Epithelial cell of esophagus (primary cell): ENCODE results near the gene TADA2B.
A peak's percentile ranks its signal among the peaks of the same experiment; 100 is the strongest.
"Not testable (repeated sequence)": the region's sequence is repeated elsewhere in the genome, so short reads cannot be mapped to it uniquely, and the experiment has no call there.

Experiments
- DNase-seq: peaks from one replicate; pipeline ENCODE4 v3.0.0; 2010; ENCODE audit warnings: low read depth
- H3K4me3 ChIP-seq: 2 replicates; pipeline ENCODE4 v1.5.1; 2011; ENCODE audit warnings: mild to moderate bottlenecking, low read length, control low read depth
- TF ChIP-seq, protein P1 (sequence below): IDR thresholded peaks from 2 replicates; pipeline ENCODE4 v1.5.1; 2011; ENCODE audit warnings: low read depth, mild to moderate bottlenecking, low read length, control low read depth, inconsistent platforms; ENCODE audit not compliant: insufficient read depth; ENCODE audit errors: missing control alignments

TADA2B gene

DNA sequence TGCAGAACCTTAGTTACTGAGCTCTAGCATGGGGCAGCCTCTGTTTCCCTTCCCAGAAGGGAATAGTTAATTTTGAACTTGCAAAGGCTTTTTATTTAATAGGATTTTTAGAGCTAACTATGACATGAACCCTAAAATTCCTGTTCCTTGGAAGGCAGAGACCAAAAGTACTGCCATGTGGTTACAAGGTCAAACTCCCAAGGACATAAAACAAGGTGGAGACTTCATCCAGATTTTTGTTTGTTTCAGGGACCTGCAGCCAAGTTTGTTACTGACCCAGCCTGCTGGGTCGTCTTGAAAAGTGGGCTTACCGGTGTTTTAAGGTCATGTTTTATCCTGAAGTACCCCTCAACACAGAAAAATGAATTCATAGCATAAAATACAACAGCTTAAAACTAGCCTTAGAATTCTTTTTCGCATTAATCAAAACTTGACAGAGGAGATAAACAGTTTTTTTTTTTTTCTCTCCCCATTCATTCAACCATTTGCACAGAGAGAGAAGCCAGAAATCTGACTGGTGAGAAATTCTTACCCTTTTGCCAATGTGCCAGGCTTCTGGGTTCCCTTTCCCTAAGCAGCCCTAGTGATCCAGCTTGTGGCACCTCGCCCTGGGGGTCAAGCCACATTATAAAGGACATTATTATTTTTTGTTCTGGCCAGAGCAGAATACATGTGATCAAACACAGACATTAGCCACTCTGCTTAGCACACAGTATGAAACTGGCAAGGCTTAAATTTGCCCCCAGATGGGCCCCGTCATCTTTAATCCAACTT is 46.2 kb downstream of the TADA2B start:
- DNase-seq: no peak
- H3K4me3 ChIP-seq: no peak overlapping the region
- TF ChIP-seq, protein P1, sequence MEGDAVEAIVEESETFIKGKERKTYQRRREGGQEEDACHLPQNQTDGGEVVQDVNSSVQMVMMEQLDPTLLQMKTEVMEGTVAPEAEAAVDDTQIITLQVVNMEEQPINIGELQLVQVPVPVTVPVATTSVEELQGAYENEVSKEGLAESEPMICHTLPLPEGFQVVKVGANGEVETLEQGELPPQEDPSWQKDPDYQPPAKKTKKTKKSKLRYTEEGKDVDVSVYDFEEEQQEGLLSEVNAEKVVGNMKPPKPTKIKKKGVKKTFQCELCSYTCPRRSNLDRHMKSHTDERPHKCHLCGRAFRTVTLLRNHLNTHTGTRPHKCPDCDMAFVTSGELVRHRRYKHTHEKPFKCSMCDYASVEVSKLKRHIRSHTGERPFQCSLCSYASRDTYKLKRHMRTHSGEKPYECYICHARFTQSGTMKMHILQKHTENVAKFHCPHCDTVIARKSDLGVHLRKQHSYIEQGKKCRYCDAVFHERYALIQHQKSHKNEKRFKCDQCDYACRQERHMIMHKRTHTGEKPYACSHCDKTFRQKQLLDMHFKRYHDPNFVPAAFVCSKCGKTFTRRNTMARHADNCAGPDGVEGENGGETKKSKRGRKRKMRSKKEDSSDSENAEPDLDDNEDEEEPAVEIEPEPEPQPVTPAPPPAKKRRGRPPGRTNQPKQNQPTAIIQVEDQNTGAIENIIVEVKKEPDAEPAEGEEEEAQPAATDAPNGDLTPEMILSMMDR: no peak

DNA sequence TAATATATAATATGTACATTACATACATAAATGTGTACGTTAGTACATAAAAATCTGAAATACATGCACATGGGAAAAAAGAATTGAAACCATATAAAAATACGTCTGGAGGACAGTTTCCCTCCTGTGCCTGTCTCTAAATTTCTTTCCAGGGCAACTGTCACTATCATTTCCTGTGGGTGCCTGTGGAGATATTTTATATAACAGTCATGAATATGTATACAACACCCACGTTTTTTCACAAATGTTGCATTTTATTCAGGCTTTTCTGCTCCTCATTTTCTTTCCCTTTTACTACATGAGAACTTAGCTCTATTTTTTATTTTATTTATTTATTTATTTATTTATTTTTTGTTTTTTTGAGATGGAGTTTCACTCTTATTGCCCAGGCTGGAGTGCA is 48.9 kb downstream of the TADA2B start:
- no peak overlapping the region for H3K4me3 ChIP-seq
- no peak for DNase-seq
- TF ChIP-seq, protein P1: no peak

DNA sequence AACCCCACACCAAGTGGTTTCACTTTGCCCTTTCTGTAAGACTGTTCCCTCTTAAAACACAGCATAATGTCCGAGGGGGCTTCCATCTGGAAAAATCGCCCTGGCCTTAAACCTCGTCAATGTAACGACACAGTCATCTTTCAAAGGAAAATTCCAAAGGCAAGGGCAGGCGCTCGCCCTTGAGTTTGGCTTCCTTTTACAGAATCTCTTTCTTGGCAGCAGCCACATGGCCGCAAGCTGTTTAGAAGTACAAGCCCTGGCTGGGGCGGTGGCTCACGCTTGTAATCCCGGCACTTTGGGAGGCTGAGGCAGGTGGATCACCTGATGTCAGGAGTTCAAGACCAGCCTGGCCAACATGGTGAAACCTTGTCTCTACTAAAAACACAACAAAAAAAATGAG is 51.7 kb downstream of the TADA2B start:
- H3K4me3 ChIP-seq: no peak overlapping the region
- no peak for DNase-seq
- TF ChIP-seq, protein P1: no peak

DNA sequence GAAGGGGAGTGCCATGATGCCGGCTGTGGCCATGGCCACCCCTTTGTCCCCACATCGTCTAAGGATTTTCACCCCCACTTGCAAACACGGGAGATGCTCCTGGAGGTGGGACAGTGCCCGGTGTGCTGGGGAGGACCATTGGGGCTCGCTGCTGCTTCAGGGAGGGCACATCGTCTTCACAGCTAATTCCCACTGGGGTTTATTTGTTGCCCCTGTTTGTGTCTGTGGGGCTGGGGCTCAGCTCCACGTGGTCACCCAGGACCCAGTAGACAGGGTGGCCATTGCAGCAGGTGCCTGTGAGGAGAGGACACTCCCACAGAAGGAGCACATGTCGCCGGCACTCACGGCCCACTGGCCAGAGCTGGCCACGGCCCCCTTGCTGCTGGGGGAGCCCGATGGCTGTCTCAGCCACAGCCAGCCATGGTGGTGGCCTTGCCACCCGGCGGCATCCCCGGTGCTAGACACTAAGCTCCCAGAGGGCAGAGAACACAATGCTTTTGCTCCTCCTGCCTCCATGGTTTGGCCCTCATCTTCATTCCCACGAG is 52.5 kb downstream of the TADA2B start:
- DNase-seq: no peak
- TF ChIP-seq, protein P1: no peak
- H3K4me3 ChIP-seq: no peak overlapping the region

DNA sequence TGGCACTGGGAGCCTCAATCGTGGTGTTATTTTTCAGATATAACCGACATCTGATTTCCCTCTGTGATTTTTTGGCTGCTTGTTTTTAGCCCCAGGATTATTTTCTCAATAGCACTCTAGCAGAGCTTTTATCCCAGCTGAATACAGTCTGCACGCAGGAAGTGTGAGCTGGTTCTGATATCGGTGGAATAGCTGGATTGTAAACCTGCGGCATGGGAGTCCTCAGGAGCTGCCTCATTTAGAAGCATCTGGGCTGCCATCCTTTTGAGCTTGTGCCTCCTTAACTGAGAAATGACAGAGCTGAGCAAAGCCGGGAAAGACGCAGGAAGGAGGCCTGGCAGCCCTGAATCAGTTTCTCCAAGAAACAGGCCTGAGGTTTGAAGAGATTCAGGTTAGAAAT is 53.1 kb downstream of the TADA2B start:
- TF ChIP-seq, protein P1: no peak
- DNase-seq: no peak
- no peak overlapping the region for H3K4me3 ChIP-seq

DNA sequence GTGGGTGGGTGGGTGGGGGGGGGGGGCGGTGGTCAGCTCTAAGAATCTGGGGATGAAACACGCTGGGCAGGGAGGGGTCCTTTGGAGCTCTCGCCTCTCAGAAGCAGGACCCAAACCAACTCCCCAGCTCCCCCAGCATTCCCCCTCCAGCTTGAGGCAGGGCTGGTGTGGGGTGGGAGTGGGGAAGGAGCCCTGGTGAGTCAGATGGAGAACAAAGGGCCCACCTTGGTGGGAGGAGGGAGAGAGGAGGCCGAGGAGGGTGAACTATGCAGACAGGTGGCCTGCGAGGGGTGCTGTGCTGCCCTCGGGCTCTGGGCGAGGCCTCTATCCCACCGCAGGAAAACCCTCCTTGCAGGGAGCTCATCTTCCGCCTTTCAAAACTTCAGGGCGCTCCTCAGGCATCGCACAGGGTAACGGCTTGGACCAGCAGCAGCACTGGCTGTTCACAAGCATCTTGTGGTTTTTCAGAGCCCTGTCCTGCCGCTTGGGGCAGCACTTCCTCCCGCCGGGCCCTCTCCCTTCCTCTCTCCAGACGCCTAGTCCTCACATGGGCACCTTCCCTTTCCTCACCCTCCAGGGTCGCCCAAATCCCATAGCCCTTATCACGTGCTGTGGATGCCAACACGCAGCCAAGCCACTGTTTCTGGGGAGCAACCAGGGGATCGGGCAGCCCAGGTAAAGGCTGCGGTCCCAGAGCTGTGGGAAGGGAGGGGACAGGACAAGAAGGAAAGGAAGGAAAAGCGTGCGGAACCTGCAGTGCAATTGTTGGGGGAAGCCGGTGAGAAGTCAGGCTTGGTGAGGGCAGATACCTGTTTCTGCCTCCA is 58.7 kb downstream of the TADA2B start:
- no peak overlapping the region for H3K4me3 ChIP-seq
- TF ChIP-seq, protein P1: peak; percentile 74
- DNase-seq: peak; percentile 59

DNA sequence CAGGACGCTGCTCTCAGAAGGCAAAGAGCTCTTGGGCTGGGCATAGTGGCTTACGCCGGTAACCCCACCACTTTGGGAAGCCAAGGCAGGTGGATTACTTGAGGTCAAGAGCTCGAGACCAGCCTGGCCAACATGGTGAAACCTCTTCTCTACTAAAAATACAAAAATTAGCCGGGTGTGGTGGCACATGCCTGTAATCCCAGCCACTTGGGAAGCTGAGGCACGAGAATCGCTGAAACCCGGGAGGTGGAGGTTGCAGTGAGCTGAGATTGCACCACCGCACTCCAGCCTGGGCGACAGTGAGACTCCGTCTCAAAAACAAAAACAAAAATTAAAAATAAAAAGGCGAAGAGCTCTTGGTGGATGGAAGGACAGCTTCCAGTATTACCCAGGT is 59.3 kb downstream of the TADA2B start:
- H3K4me3 ChIP-seq: peak overlapping the region; percentile 48
- DNase-seq: not testable (repeated sequence)
